Endodermal cell (in vitro differentiated cells): ENCODE measurements around the gene ITGB3. TPM values are rescaled to one million over a fixed set of nuclear protein-coding genes. Genes with fewer than 3 reads are reported as not detected.

Source experiments
- DNase-seq: peaks from one replicate; pipeline ENCODE4 v3.0.0-alpha.2; 2017
- H3K27ac ChIP-seq: 2 replicates; pipeline ENCODE4 v1.5.1; 2013; ENCODE audit warnings: mild to moderate bottlenecking, low read depth, low read length, moderate library complexity
- H3K27me3 ChIP-seq: 2 replicates; pipeline ENCODE4 v1.6.1; 2013; ENCODE audit warnings: mild to moderate bottlenecking, low read length, moderate library complexity; ENCODE audit not compliant: insufficient read depth, control insufficient read depth, poor library complexity, severe bottlenecking
- H3K36me3 ChIP-seq: 2 replicates; pipeline ENCODE4 v1.7.0; 2013; ENCODE audit warnings: mild to moderate bottlenecking, low read length, moderate library complexity; ENCODE audit not compliant: control insufficient read depth, insufficient read depth
- H3K4me1 ChIP-seq: one replicate; pipeline ENCODE4 v1.7.0; 2013; ENCODE audit warnings: low read length; ENCODE audit not compliant: control insufficient read depth, insufficient read depth
- H3K4me3 ChIP-seq: 2 replicates; pipeline ENCODE4 v1.5.1; 2013; ENCODE audit warnings: mild to moderate bottlenecking, low read length, moderate library complexity
- H3K9ac ChIP-seq: 2 replicates; pipeline ENCODE4 v1.6.1; 2013; ENCODE audit warnings: mild to moderate bottlenecking, low read length, moderate library complexity; ENCODE audit not compliant: poor library complexity, severe bottlenecking; ENCODE audit errors: extremely low read depth
- H3K9me3 ChIP-seq: 2 replicates; pipeline ENCODE4 v1.6.1; 2013; ENCODE audit warnings: mild to moderate bottlenecking, low read length, moderate library complexity; ENCODE audit not compliant: control insufficient read depth
- H3K27ac Mint-ChIP-seq: 2 replicates; pipeline ENCODE4 v1.8.0; 2020; ENCODE audit warnings: mixed read lengths
- H3K27me3 Mint-ChIP-seq: 2 replicates; pipeline ENCODE4 v1.8.0; 2021; ENCODE audit warnings: mild to moderate bottlenecking, mixed read lengths; ENCODE audit not compliant: insufficient read depth
- H3K36me3 Mint-ChIP-seq: 2 replicates; pipeline ENCODE4 v1.8.0; 2020; ENCODE audit warnings: low read depth, mixed read lengths
- H3K4me1 Mint-ChIP-seq: 2 replicates; pipeline ENCODE4 v1.8.0; 2020; ENCODE audit warnings: mixed read lengths
- H3K4me3 Mint-ChIP-seq: 2 replicates; pipeline ENCODE4 v1.8.0; 2020; ENCODE audit warnings: mild to moderate bottlenecking, moderate library complexity, mixed read lengths
- H3K9me3 Mint-ChIP-seq: 2 replicates; pipeline ENCODE4 v1.8.0; 2020; ENCODE audit warnings: mild to moderate bottlenecking, mixed read lengths
- CTCF ChIP-seq: fragments of 200-600 bp; sonication (generic); conservative IDR thresholded peaks from 2 replicates; pipeline ENCODE4 v1.5.0; 2021; ENCODE audit warnings: antibody characterized with exemption, mild to moderate bottlenecking
- whole genome bisulfite sequencing, 2 experiments: methylation state at CpG; one replicate each; pipeline versions ENCODE4 v1.1.5 to v1.1.7; 2013; ENCODE audit warnings: missing lambda C conversion rate in 2 of 2, mixed read lengths in 1 of 2; ENCODE audit not compliant: insufficient coverage in 1 of 2, insufficient read length in 1 of 2; 5-methylcytosine and 5-hydroxymethylcytosine counted together
- total RNA-seq, 2 donors: library from RNA; stranded (reverse); fragmentation: NEBNext Ultra II Directional in 1 of 2; extraction: Animal tissue kit (Norgen Biotek cat#: 25700) in 1 of 2; gene quantifications; 2 replicates in 1 of 2; 3 replicates in 1 of 2; pipeline ENCODE4 v1.2.1, GENCODE V29; 2021

The ITGB3 gene
- total RNA-seq, 2 donors from 2014 or later, result 0.51 to 0.73 TPM

GRCh38 chr17:47324224-47325020, 70.8 kb downstream of the ITGB3 start:
- Mint-ChIP-seq H3K9me3 (peaks cover 9% of the 10 kb centered on the region), H3K27me3 (peaks cover 25% of the 10 kb centered on the region), H3K4me1 (peaks cover 8% of the 10 kb centered on the region), H3K36me3 (no peaks in the 10 kb centered on the region), H3K27ac (peak overlapping the region; percentile 99), H3K4me3 (peak overlapping the region; percentile 74)
- WGBS, 2 experiments, result 79 to 84% methylated on average over 20 to 28 of the region's 28 CpGs
- Histone ChIP-seq H3K36me3 (no peaks in the 10 kb centered on the region), H3K9ac (no peak overlapping the region), H3K27me3 (no peaks in the 10 kb centered on the region), H3K27ac (no peak overlapping the region), H3K9me3 (peaks cover 16% of the 10 kb centered on the region), H3K4me3 (peak overlapping the region; percentile 74), H3K4me1 (peaks cover 3% of the 10 kb centered on the region)
- peak; percentile 89 for DNase-seq
- TF ChIP-seq CTCF, result no peak

DNA sequence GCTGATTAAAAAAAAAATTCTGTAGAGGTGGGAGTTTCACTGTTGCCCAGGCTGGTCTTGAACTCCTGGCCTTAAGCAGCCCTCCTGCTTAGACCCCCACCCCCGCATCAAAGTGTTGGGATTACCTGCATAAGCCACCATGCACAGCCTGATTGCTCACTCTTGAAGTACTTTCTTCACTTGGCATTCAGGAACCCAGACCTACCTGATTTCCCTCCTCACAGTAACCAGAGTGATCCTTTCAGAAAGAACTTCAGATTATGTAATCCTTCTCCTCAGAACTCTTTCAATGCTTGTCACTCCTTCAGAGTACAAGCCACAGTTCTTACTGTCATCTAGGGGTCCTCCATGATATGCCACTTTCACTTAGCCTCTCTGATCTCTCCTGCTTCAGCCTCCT, 71.5 kb downstream of the ITGB3 start:
- Mint-ChIP-seq H3K27ac (no peak overlapping the region), H3K4me1 (peaks cover 10% of the 10 kb centered on the region), H3K36me3 (no peaks in the 10 kb centered on the region), H3K9me3 (peaks cover 9% of the 10 kb centered on the region), H3K27me3 (peaks cover 25% of the 10 kb centered on the region), H3K4me3 (peak overlapping the region; percentile 74)
- Histone ChIP-seq H3K9ac (no peak overlapping the region), H3K27me3 (no peaks in the 10 kb centered on the region), H3K4me3 (no peak overlapping the region), H3K9me3 (peaks cover 16% of the 10 kb centered on the region), H3K36me3 (no peaks in the 10 kb centered on the region), H3K4me1 (peaks cover 3% of the 10 kb centered on the region), H3K27ac (no peak overlapping the region)
- no peak for DNase-seq
- 89% methylated on average over 1 of the region's 1 CpG; no CpG with 5 or more reads in 1 of the 2 experiments for WGBS, 2 experiments
- no peak for TF ChIP-seq CTCF

GRCh38 chr17:47330548-47330947, 76.9 kb downstream of the ITGB3 start:
- TF ChIP-seq CTCF, result no peak
- Mint-ChIP-seq H3K4me1 (peaks cover 11% of the 10 kb centered on the region), H3K9me3 (peaks cover 1% of the 10 kb centered on the region), H3K27ac (no peak overlapping the region), H3K27me3 (no peaks in the 10 kb centered on the region), H3K4me3 (no peak overlapping the region), H3K36me3 (peaks cover 30% of the 10 kb centered on the region)
- no peak overlapping the region for H3K27ac ChIP-seq
- H3K4me3 ChIP-seq, result no peak overlapping the region
- peaks cover 22% of the 10 kb centered on the region for H3K9me3 ChIP-seq
- DNase-seq, result no peak
- 100% methylated on average over 1 of the region's 2 CpGs; no CpG with 5 or more reads in 1 of the 2 experiments for WGBS, 2 experiments
- no peak overlapping the region for H3K9ac ChIP-seq
- peaks cover 3% of the 10 kb centered on the region for H3K4me1 ChIP-seq
- H3K27me3 ChIP-seq, result no peaks in the 10 kb centered on the region
- H3K36me3 ChIP-seq, result no peaks in the 10 kb centered on the region
